H1 (cell line): Measurements from ENCODE around the gene METTL8. TPM values are rescaled to one million over a fixed set of nuclear protein-coding genes. Genes with fewer than 3 reads are reported as not detected.

ENCODE experiments used
- CTCF ChIA-PET: fragments of 300-600 bp; sonication (Branson Sonifier 250); formaldehyde crosslinking; loops from one replicate; lab custom pipeline; 2021; ENCODE audit not compliant: partially characterized antibody; lab: Charles Lee
- POLR2A ChIA-PET: fragments of 300-600 bp; sonication (Branson Sonifier 250); formaldehyde crosslinking; loops from one replicate; lab custom pipeline; 2021; ENCODE audit warnings: inconsistent platforms; ENCODE audit not compliant: partially characterized antibody; lab: Charles Lee
- DNase-seq, 2 experiments: peaks; one replicate each; pipeline versions ENCODE4 v3.0.0 to v3.0.0-alpha.2; 2010 to 2022; ENCODE audit warnings: low spot score in 2 of 2, low read depth in 1 of 2, mixed read lengths in 1 of 2
- FAIRE-seq: peaks from 2 replicates; lab custom pipeline; 2011; peaks lifted over from hg19 to GRCh38; lab: Jason Lieb, UNC
- H2AFZ ChIP-seq: 2 replicates; pipeline ENCODE4 v1.8.1; 2012; ENCODE audit warnings: low read length, inconsistent platforms
- H2AK5ac ChIP-seq: 2 replicates; pipeline ENCODE4 v1.6.1; 2013; ENCODE audit warnings: low read depth, low read length
- H2BK120ac ChIP-seq: replicated peaks from 2 replicates; pipeline ENCODE3; 2013; ENCODE audit warnings: low read depth, low read length, inconsistent platforms
- H2BK12ac ChIP-seq: 2 replicates; pipeline ENCODE4 v1.6.1; 2013; ENCODE audit warnings: low read depth, low read length
- H2BK15ac ChIP-seq: 2 replicates; pipeline ENCODE4 v1.6.1; 2013; ENCODE audit warnings: low read length
- H2BK20ac ChIP-seq: 2 replicates; pipeline ENCODE4 v1.6.1; 2013; ENCODE audit warnings: low read length
- H2BK5ac ChIP-seq: 2 replicates; pipeline ENCODE4 v1.6.1; 2013; ENCODE audit warnings: low read depth, low read length
- H3K14ac ChIP-seq: 2 replicates; pipeline ENCODE4 v1.6.1; 2013; ENCODE audit warnings: inconsistent platforms; ENCODE audit not compliant: insufficient read length
- H3K18ac ChIP-seq: 2 replicates; pipeline ENCODE4 v1.6.1; 2013; ENCODE audit warnings: low read length; ENCODE audit errors: extremely low read depth
- H3K23ac ChIP-seq: 2 replicates; pipeline ENCODE4 v1.6.1; 2013; ENCODE audit warnings: inconsistent platforms; ENCODE audit not compliant: insufficient read length
- H3K23me2 ChIP-seq: 2 replicates; pipeline ENCODE4 v1.6.1; 2013; ENCODE audit warnings: low read depth, low read length
- H3K27ac ChIP-seq: 2 replicates; pipeline ENCODE4 v1.6.1; 2011; ENCODE audit warnings: low read depth, low read length, inconsistent platforms
- H3K27me3 ChIP-seq, 4 experiments: replicated peaks in 1 of 4; 1 replicate in 1 of 4; 2 replicates in 3 of 4; pipeline versions ENCODE4 v1.6.1 to v1.8.1; 2011 to 2013; ENCODE audit warnings: low read length in 3 of 4, mild to moderate bottlenecking in 3 of 4, inconsistent platforms in 2 of 4, mixed read lengths in 2 of 4, moderate library complexity in 1 of 4; ENCODE audit not compliant: control insufficient read depth in 3 of 4, insufficient read depth in 3 of 4; ENCODE audit errors: extremely low read depth in 1 of 4
- H3K36me3 ChIP-seq, 4 experiments: 2 replicates each; pipeline versions ENCODE4 v1.6.1 to v1.8.1; 2011 to 2013; ENCODE audit warnings: mild to moderate bottlenecking in 4 of 4, low read length in 3 of 4, moderate library complexity in 2 of 4, control low read depth in 1 of 4, inconsistent platforms in 1 of 4; ENCODE audit not compliant: insufficient read depth in 4 of 4, control insufficient read depth in 2 of 4
- H3K4ac ChIP-seq: replicated peaks from 2 replicates; pipeline ENCODE3; 2013; ENCODE audit warnings: low read length, low read depth, mixed read lengths, inconsistent platforms; ENCODE audit not compliant: insufficient read length
- H3K4me1 ChIP-seq, 4 experiments: replicated peaks in 1 of 4; 1 replicate in 1 of 4; 2 replicates in 3 of 4; pipeline versions ENCODE4 v1.6.1 to v1.8.1; 2011 to 2013; ENCODE audit warnings: low read length in 3 of 4, inconsistent platforms in 2 of 4, mixed read lengths in 1 of 4; ENCODE audit not compliant: insufficient read depth in 4 of 4, control insufficient read depth in 3 of 4
- H3K4me2 ChIP-seq, 2 experiments: 2 replicates each; pipeline versions ENCODE4 v1.6.1 to v1.8.1; 2011 to 2013; ENCODE audit warnings: low read depth in 2 of 2, low read length in 2 of 2, control low read depth in 1 of 2, inconsistent platforms in 1 of 2, mild to moderate bottlenecking in 1 of 2; ENCODE audit not compliant: insufficient read depth in 1 of 2
- H3K4me3 ChIP-seq, 4 experiments: fragments of 200-600, 300-600 bp in 1 of 4; sonication (generic), shearing (Covaris generic), sonication (Bioruptor Twin) in 1 of 4; 2 replicates each; pipeline versions ENCODE4 v1.5.1 to v1.8.1; 2011 to 2016; ENCODE audit warnings: low read length in 4 of 4, low read depth in 3 of 4, control low read depth in 2 of 4, inconsistent platforms in 2 of 4, mild to moderate bottlenecking in 2 of 4, mixed read lengths in 1 of 4, moderate library complexity in 1 of 4; ENCODE audit not compliant: insufficient read depth in 2 of 4; ENCODE audit errors: extremely low read depth in 1 of 4
- H3K56ac ChIP-seq: replicated peaks from 2 replicates; pipeline ENCODE3; 2013; ENCODE audit warnings: low read depth, mild to moderate bottlenecking, mixed read lengths, low read length, inconsistent platforms; ENCODE audit not compliant: insufficient read length
- H3K79me1 ChIP-seq: 2 replicates; pipeline ENCODE4 v1.6.1; 2013; ENCODE audit warnings: low read depth, low read length, control low read depth
- H3K79me2 ChIP-seq, 2 experiments: 2 replicates each; pipeline versions ENCODE4 v1.6.1 to v1.8.1; 2012 to 2013; ENCODE audit warnings: low read length in 2 of 2, mild to moderate bottlenecking in 2 of 2, inconsistent platforms in 1 of 2; ENCODE audit not compliant: insufficient read depth in 2 of 2, control insufficient read depth in 1 of 2
- H3K9ac ChIP-seq, 4 experiments: replicated peaks in 1 of 4; 1 replicate in 1 of 4; 2 replicates in 3 of 4; pipeline versions ENCODE4 v1.6.1 to v1.8.1; 2011 to 2013; ENCODE audit warnings: low read depth in 3 of 4, low read length in 3 of 4, control low read depth in 2 of 4, mild to moderate bottlenecking in 2 of 4, moderate library complexity in 2 of 4, inconsistent platforms in 1 of 4; ENCODE audit errors: extremely low read depth in 1 of 4
- H3K9me3 ChIP-seq, 2 experiments: 2 replicates each; pipeline versions ENCODE4 v1.6.1 to v1.8.1; 2012 to 2013; ENCODE audit warnings: mild to moderate bottlenecking in 2 of 2, moderate library complexity in 2 of 2, control low read depth in 1 of 2, inconsistent platforms in 1 of 2, low read depth in 1 of 2, low read length in 1 of 2, mixed read lengths in 1 of 2; ENCODE audit not compliant: insufficient read depth in 2 of 2
- H4K20me1 ChIP-seq, 2 experiments: replicated peaks in 1 of 2; 2 replicates each; pipeline versions ENCODE3 to v1.8.1; 2011 to 2013; ENCODE audit warnings: inconsistent platforms in 2 of 2, low read length in 2 of 2, mild to moderate bottlenecking in 1 of 2; ENCODE audit not compliant: insufficient read depth in 2 of 2, control insufficient read depth in 1 of 2
- H4K5ac ChIP-seq: 2 replicates; pipeline ENCODE4 v1.6.1; 2013; ENCODE audit warnings: low read length, low read depth, mixed read lengths, inconsistent platforms; ENCODE audit not compliant: insufficient read length
- H4K8ac ChIP-seq: 2 replicates; pipeline ENCODE4 v1.8.0; 2013; ENCODE audit warnings: mild to moderate bottlenecking, moderate library complexity, low read length, inconsistent platforms; ENCODE audit not compliant: insufficient read depth; ENCODE audit errors: extremely low read depth
- H4K91ac ChIP-seq: replicated peaks from 2 replicates; pipeline ENCODE3; 2013; ENCODE audit warnings: low read length, mixed read lengths, inconsistent platforms; ENCODE audit not compliant: insufficient read length
- CHD2 ChIP-seq: IDR thresholded peaks from 2 replicates; pipeline ENCODE4 v1.6.1; 2012; ENCODE audit warnings: low read length, improper control_type of control experiment
- CTCF ChIP-seq, 3 experiments: IDR thresholded peaks; 1 replicate in 2 of 3; 2 replicates in 1 of 3; pipeline versions ENCODE4 v1.5.1 to v1.6.1; 2011; ENCODE audit warnings: low read length in 3 of 3, mild to moderate bottlenecking in 3 of 3, inconsistent platforms in 2 of 3, low read depth in 1 of 3, moderate library complexity in 1 of 3; ENCODE audit not compliant: insufficient read depth in 1 of 3; ENCODE audit errors: control extremely low read depth in 1 of 3
- FOSL1 ChIP-seq: IDR thresholded peaks from 2 replicates; pipeline ENCODE4 v1.6.1; 2011; ENCODE audit warnings: mild to moderate bottlenecking, low read depth, low read length, moderate library complexity; ENCODE audit not compliant: insufficient read depth
- RAD21 ChIP-seq, 2 experiments: IDR thresholded peaks in 1 of 2; conservative IDR thresholded peaks in 1 of 2; 2 replicates each; pipeline ENCODE4 v1.6.1; 2011; ENCODE audit warnings: low read depth in 2 of 2, low read length in 2 of 2, improper control_type of control experiment in 1 of 2, inconsistent platforms in 1 of 2, mild to moderate bottlenecking in 1 of 2, moderate library complexity in 1 of 2
- SIRT6 ChIP-seq: IDR thresholded peaks from one replicate; pipeline ENCODE4 v1.7.1; 2012; ENCODE audit warnings: low read length, inconsistent platforms
- WGBS, 2 experiments: shearing (Covaris generic) in 1 of 2; methylation state at CpG; one replicate each; pipeline versions ENCODE4 v1.1.6 to v1.1.7; 2013 to 2015; ENCODE audit warnings: low lambda C conversion rate in 2 of 2, mixed read lengths in 2 of 2, inconsistent platforms in 1 of 2, low coverage in 1 of 2, missing lambda C conversion rate in 1 of 2; ENCODE audit not compliant: insufficient replicate concordance in 2 of 2, insufficient coverage in 1 of 2, insufficient read length in 1 of 2; ENCODE audit errors: extremely low coverage in 1 of 2, missing lambda C conversion rate in 1 of 2; 5-methylcytosine and 5-hydroxymethylcytosine counted together
- polyA plus RNA-seq, 7 experiments: library from polyadenylated mRNA; depleted of rRNA in 3 of 7; stranded (reverse) in 5 of 7; unstranded in 2 of 7; fragments of >200 nt in 5 of 7; fragments of 200-250 nt in 2 of 7; gene quantifications; 1 replicate in 5 of 7; 2 replicates in 1 of 7; 4 replicates in 1 of 7; pipeline versions ENCODE4 v1.2.1 to v1.2.3, GENCODE V29; 2011 to 2013; ENCODE audit warnings: missing spikeins in 2 of 7, mixed read lengths in 2 of 7
- total RNA-seq: library from RNA; stranded (reverse); fragmentation: NEBNext Ultra II Directional; extraction: Animal tissue kit (Norgen Biotek cat#: 25700); gene quantifications from 2 replicates; pipeline ENCODE4 v1.2.1, GENCODE V29; 2021
- TF ChIP-seq, protein P1 (sequence below): IDR thresholded peaks from 2 replicates; pipeline ENCODE4 v1.6.1; 2011; ENCODE audit warnings: low read depth, mild to moderate bottlenecking, low read length; ENCODE audit not compliant: insufficient read depth

METTL8 gene
- total and polyA plus RNA-seq, 2 of the 8 experiments (the other 6 are each of a cell fraction or from before 2014, with no cell fraction given), result 17.6 to 79.7 TPM

GRCh38 chr2:171447675-171448074 lies 13.9 kb upstream of the METTL8 start:
- POLR2A ChIA-PET, result interaction anchor here (1.0 to 1.3 kb wide), 2 partner anchors 12 to 14 kb away, joined by 3 read pairs; partner anchors contain the start of gene METTL8
- FAIRE-seq, result no peak
- H3K36me3 ChIP-seq, result peaks cover 2 to 72% (median 10%) of the 10 kb centered on the region in 4 experiments; a peak in 7 of 8 replicates

More at GRCh38 chr2:171447675-171448074, 13.9 kb upstream of the METTL8 start:
- H3K9me3 ChIP-seq, result no peaks in the 10 kb centered on the region
- no peak overlapping the region for H4K91ac ChIP-seq
- H2BK120ac ChIP-seq, result no peak overlapping the region
- H3K4me3 ChIP-seq, result no peak overlapping the region
- no peak overlapping the region for H3K56ac ChIP-seq
- no peak overlapping the region for H3K18ac ChIP-seq
- H3K4me1 ChIP-seq, result no peaks in the 10 kb centered on the region
- CTCF ChIA-PET, result interaction anchor here (0.6 to 1.7 kb wide), 7 partner anchors 9 to 396 kb away, joined by 3 to 6 read pairs (median 3); no protein-coding TSS in a partner anchor
- no peak overlapping the region for H2AK5ac ChIP-seq
- no peak overlapping the region for H2BK5ac ChIP-seq
- no peaks in the 10 kb centered on the region for H3K79me1 ChIP-seq
- peaks cover 0 to 1% of the 10 kb centered on the region in 2 experiments for H4K20me1 ChIP-seq
- no peak overlapping the region for H3K4ac ChIP-seq
- H3K23ac ChIP-seq, result no peak overlapping the region
- no peak overlapping the region for H2BK12ac ChIP-seq
- H3K27ac ChIP-seq, result no peak overlapping the region
- no peak overlapping the region for H3K14ac ChIP-seq
- H4K5ac ChIP-seq, result no peak overlapping the region
- H3K27me3 ChIP-seq, result no peaks in the 10 kb centered on the region
- no peak overlapping the region for H3K4me2 ChIP-seq
- no peak overlapping the region for H2BK15ac ChIP-seq
- no peak overlapping the region for H2AFZ ChIP-seq
- H3K9ac ChIP-seq, result no peak overlapping the region
- 81% methylated on average over 2 of the region's 2 CpGs; no CpG with 5 or more reads in 1 of the 2 experiments for WGBS, 2 experiments
- peak; percentile 51 to 56 for TF ChIP-seq RAD21 (IDR thresholded peaks at IDR 0.05 in 1 of 2, conservative IDR thresholded peaks at IDR 0.05 in 1 of 2; ENCODE audit: low read depth in 2 of 2, low read length in 2 of 2)
- TF ChIP-seq SIRT6, result no peak
- no peak for TF ChIP-seq FOSL1
- TF ChIP-seq CHD2, result no peak
- TF ChIP-seq CTCF (IDR thresholded peaks at IDR 0.05; ENCODE audit: control extremely low read depth in 1 of 3, insufficient read depth in 1 of 3, low read depth in 1 of 3, low read length in 3 of 3), result peak in 1 of 3 experiments; percentile 29; a peak in 2 of 4 replicates
- TF ChIP-seq, protein P1, sequence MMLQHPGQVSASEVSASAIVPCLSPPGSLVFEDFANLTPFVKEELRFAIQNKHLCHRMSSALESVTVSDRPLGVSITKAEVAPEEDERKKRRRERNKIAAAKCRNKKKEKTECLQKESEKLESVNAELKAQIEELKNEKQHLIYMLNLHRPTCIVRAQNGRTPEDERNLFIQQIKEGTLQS, result no peak
- TF ChIP-seq, all 59 proteins: peak for 2
- Histone ChIP-seq H4K8ac (no peak overlapping the region), H3K23me2 (no peaks in the 10 kb centered on the region), H3K79me2 (no peaks in the 10 kb centered on the region), H2BK20ac (no peak overlapping the region)
- DNase-seq, result no peak
